GM23338 (cell line): Measurements from ENCODE around the gene HERPUD1. TPM values are rescaled to one million over a fixed set of nuclear protein-coding genes. Genes with fewer than 3 reads are reported as not detected.

ENCODE experiments used
- ATAC-seq: fragments of 200-7000 bp; cut with Tn5 transposase; 3 replicates; pipeline ENCODE4 v1.9.1; 2020
- DNase-seq: peaks from one replicate; pipeline ENCODE4 v3.0.0-alpha.2; 2015; ENCODE audit warnings: low spot score
- H2AFZ ChIP-seq: fragments of 200-600 bp; sonication (generic); 2 replicates; pipeline ENCODE4 v1.8.0; 2016; ENCODE audit warnings: antibody characterized with exemption, mild to moderate bottlenecking, moderate library complexity
- H3F3A ChIP-seq: fragments of 200-600 bp; sonication (generic); replicated peaks from 2 replicates; pipeline ENCODE4 v1.8.0; 2017; ENCODE audit warnings: antibody characterized with exemption, mixed run types, low read depth
- H3K27ac ChIP-seq: fragments of 200-600 bp; sonication (generic); 2 replicates; pipeline ENCODE4 v1.6.1; 2016; ENCODE audit warnings: low read depth
- H3K27me3 ChIP-seq: fragments of 200-600 bp; sonication (generic); 2 replicates; pipeline ENCODE4 v1.8.0; 2016; ENCODE audit warnings: mild to moderate bottlenecking, mixed run types, moderate library complexity; ENCODE audit not compliant: insufficient read depth
- H3K36me3 ChIP-seq: fragments of 200-600 bp; sonication (generic); 2 replicates; pipeline ENCODE4 v1.8.0; 2016; ENCODE audit warnings: mild to moderate bottlenecking; ENCODE audit not compliant: insufficient read depth
- H3K4me1 ChIP-seq: fragments of 200-600 bp; sonication (generic); 2 replicates; pipeline ENCODE4 v1.8.0; 2016; ENCODE audit warnings: mild to moderate bottlenecking, moderate library complexity; ENCODE audit not compliant: insufficient read depth
- H3K4me2 ChIP-seq: fragments of 200-600 bp; sonication (generic); 2 replicates; pipeline ENCODE4 v1.7.1; 2017; ENCODE audit warnings: mixed run types
- H3K4me3 ChIP-seq: fragments of 200-600 bp; sonication (generic); 2 replicates; pipeline ENCODE4 v1.6.1; 2016; ENCODE audit warnings: mixed run types
- H3K79me2 ChIP-seq: fragments of 200-600 bp; sonication (generic); replicated peaks from 2 replicates; pipeline ENCODE4 v1.8.0; 2017; ENCODE audit warnings: mild to moderate bottlenecking; ENCODE audit not compliant: insufficient read depth
- H3K9me2 ChIP-seq: fragments of 200-600 bp; sonication (generic); 2 replicates; pipeline ENCODE4 v1.8.0; 2017; ENCODE audit not compliant: insufficient read depth
- H4K20me1 ChIP-seq: fragments of 200-600 bp; sonication (generic); replicated peaks from 2 replicates; pipeline ENCODE4 v1.8.0; 2017; ENCODE audit warnings: mild to moderate bottlenecking; ENCODE audit not compliant: insufficient read depth
- H3K27ac Mint-ChIP-seq: 2 replicates; pipeline ENCODE4 v1.8.0; 2020; ENCODE audit warnings: inconsistent platforms, mild to moderate bottlenecking, moderate library complexity, mixed read lengths
- H3K27me3 Mint-ChIP-seq: 3 replicates; pipeline ENCODE4 v1.8.0; 2022; ENCODE audit warnings: low read depth, mild to moderate bottlenecking, moderate library complexity, mixed read lengths, inconsistent platforms; ENCODE audit not compliant: insufficient read depth, poor library complexity
- H3K36me3 Mint-ChIP-seq: 3 replicates; pipeline ENCODE4 v1.8.0; 2021; ENCODE audit warnings: low read depth, mild to moderate bottlenecking, inconsistent platforms, moderate library complexity, mixed read lengths
- H3K4me1 Mint-ChIP-seq: 3 replicates; pipeline ENCODE4 v1.8.0; 2020; ENCODE audit warnings: mild to moderate bottlenecking, inconsistent platforms, mixed read lengths
- H3K4me3 Mint-ChIP-seq: 3 replicates; pipeline ENCODE4 v1.8.0; 2021; ENCODE audit warnings: moderate library complexity, mild to moderate bottlenecking, inconsistent platforms, mixed read lengths
- H3K9me3 Mint-ChIP-seq: 3 replicates; pipeline ENCODE4 v1.8.0; 2020; ENCODE audit warnings: moderate library complexity, mild to moderate bottlenecking, inconsistent platforms, mixed read lengths
- ETS1 ChIP-seq: IDR thresholded peaks from 2 replicates; pipeline ENCODE4 v1.6.1; 2016; ENCODE audit warnings: antibody characterized with exemption
- EZH2 ChIP-seq: fragments of 200-600 bp; sonication (generic); IDR thresholded peaks from one replicate; pipeline ENCODE4 v1.8.0; 2017; ENCODE audit warnings: antibody characterized with exemption, mild to moderate bottlenecking, low read depth; ENCODE audit not compliant: unreplicated experiment
- EZH2phosphoT487 ChIP-seq: fragments of 200-600 bp; sonication (generic); IDR thresholded peaks from one replicate; pipeline ENCODE4 v1.8.1; 2018; ENCODE audit warnings: antibody characterized with exemption; ENCODE audit not compliant: unreplicated experiment
- JUNB ChIP-seq: IDR thresholded peaks from one replicate; pipeline ENCODE4 v1.6.1; 2016; ENCODE audit warnings: antibody characterized with exemption; ENCODE audit not compliant: unreplicated experiment
- NANOG ChIP-seq: IDR thresholded peaks from 2 replicates; pipeline ENCODE4 v1.6.1; 2016; ENCODE audit warnings: antibody characterized with exemption, borderline replicate concordance
- POLR2AphosphoS5 ChIP-seq: IDR thresholded peaks from 2 replicates; pipeline ENCODE4 v1.6.1; 2016; ENCODE audit warnings: antibody characterized with exemption, low read depth
- STAT1 ChIP-seq: IDR thresholded peaks from one replicate; pipeline ENCODE4 v1.6.1; 2016; ENCODE audit warnings: antibody characterized with exemption; ENCODE audit not compliant: unreplicated experiment
- ZNF114 ChIP-seq: fragments of 250-450 bp; sonication (Bioruptor Pico); IDR thresholded peaks from 2 replicates; pipeline ENCODE4 v1.5.0; 2020; ENCODE audit warnings: mild to moderate bottlenecking, moderate library complexity
- ZNF462 ChIP-seq: fragments of 250-450 bp; sonication (Bioruptor Pico); IDR thresholded peaks from 2 replicates; pipeline ENCODE4 v1.5.0; 2020; ENCODE audit warnings: mild to moderate bottlenecking, moderate library complexity
- polyA plus RNA-seq: library from polyadenylated mRNA; unstranded; fragments of >200 nt; fragmentation: Nextera tagmentation; extraction: Ambion mirVana; gene quantifications from 2 replicates; pipeline ENCODE4 v1.2.1, GENCODE V29; 2016
- total RNA-seq: library from RNA; depleted of rRNA; stranded (reverse); fragments of >200 nt; shearing (Covaris generic); gene quantifications from 2 replicates; pipeline ENCODE4 v1.2.3, GENCODE V29; 2014

The HERPUD1 gene
- total and polyA plus RNA-seq, 2 experiments from 2014 or later, result 41.1 to 44.1 TPM

GRCh38 chr16:56987692-56988091, 55.8 kb downstream of the HERPUD1 start:
- Histone ChIP-seq H3K4me1 (peaks cover 10% of the 10 kb centered on the region; the same call in 1 of the 2 replicates), H3K79me2 (no peaks in the 10 kb centered on the region), H3K4me3 (no peak overlapping the region), H3K27ac (no peak overlapping the region), H3K27me3 (peaks cover 40% of the 10 kb centered on the region), H3K4me2 (no peak overlapping the region), H4K20me1 (no peaks in the 10 kb centered on the region), H3K9me2 (no peaks in the 10 kb centered on the region), H3F3A (no peaks in the 10 kb centered on the region), H2AFZ (no peak overlapping the region), H3K36me3 (no peaks in the 10 kb centered on the region)
- DNase-seq, result no peak
- no peak for ATAC-seq
- H3K4me3 Mint-ChIP-seq, result no peak overlapping the region
- peaks cover 28% of the 10 kb centered on the region for H3K27me3 Mint-ChIP-seq
- H3K36me3 Mint-ChIP-seq, result no peaks in the 10 kb centered on the region; the same call in 2 of the 3 replicates
- H3K9me3 Mint-ChIP-seq, result no peaks in the 10 kb centered on the region
- H3K4me1 Mint-ChIP-seq, result peaks cover 25% of the 10 kb centered on the region
- TF ChIP-seq EZH2, result no peak
- no peak for TF ChIP-seq STAT1
- no peak for TF ChIP-seq ZNF462 (CRISPR knock-in tag)
- TF ChIP-seq EZH2phosphoT487, result no peak
- no peak for TF ChIP-seq ETS1
- TF ChIP-seq JUNB, result no peak
- TF ChIP-seq NANOG, result no peak
- no peak for TF ChIP-seq POLR2AphosphoS5
- no peak for TF ChIP-seq ZNF114 (CRISPR knock-in tag)
- no peak overlapping the region for H3K27ac Mint-ChIP-seq
